Kidney epithelial cell (primary cell): Measurements from ENCODE around the gene ANKLE2. TPM values are rescaled to one million over a fixed set of nuclear protein-coding genes. Genes with fewer than 3 reads are reported as not detected.
"Not testable (repeated sequence)": the region's sequence is repeated elsewhere in the genome, so short reads cannot be mapped to it uniquely, and the experiment has no call there.

Experiments
- DNase-seq: peaks from one replicate; pipeline ENCODE4 v3.0.0-alpha.2; 2010; ENCODE audit warnings: low read depth
- H3K27me3 ChIP-seq: 2 replicates; pipeline ENCODE4 v1.6.0; 2011; ENCODE audit warnings: low read length; ENCODE audit not compliant: control insufficient read depth, insufficient read depth
- H3K36me3 ChIP-seq: 2 replicates; pipeline ENCODE4 v1.5.1; 2011; ENCODE audit warnings: low read length; ENCODE audit not compliant: control insufficient read depth, insufficient read depth
- H3K4me3 ChIP-seq: 2 replicates; pipeline ENCODE4 v1.5.1; 2011; ENCODE audit warnings: low read depth, mild to moderate bottlenecking, control low read depth, low read length
- CTCF ChIP-seq: IDR thresholded peaks from 2 replicates; pipeline ENCODE4 v1.5.1; 2011; ENCODE audit warnings: mild to moderate bottlenecking, moderate library complexity, low read length, control low read depth, inconsistent platforms; ENCODE audit not compliant: insufficient read depth, poor library complexity, severe bottlenecking
- total RNA-seq: library from RNA; depleted of rRNA; stranded (reverse); fragments of >200 nt; gene quantifications from 2 replicates; pipeline ENCODE4 v1.2.3, GENCODE V29; 2015

Gene ANKLE2
- total RNA-seq, 1 donor from 2014 or later: 115 TPM

- H3K36me3 ChIP-seq: peaks cover 3% of the 10 kb centered on the region
- no peak for TF ChIP-seq CTCF
- no peaks in the 10 kb centered on the region for H3K27me3 ChIP-seq
- no peak for DNase-seq
- no peak overlapping the region for H3K4me3 ChIP-seq
Observed at GRCh38 chr12:132783917-132784531, 22.4 kb upstream of the ANKLE2 start.

- DNase-seq: no peak
- Histone ChIP-seq H3K27me3 (no peaks in the 10 kb centered on the region), H3K36me3 (peaks cover 4% of the 10 kb centered on the region), H3K4me3 (no peak overlapping the region)
- TF ChIP-seq CTCF: no peak
Observed at GRCh38 chr12:132781938-132782337, 20.3 kb upstream of the ANKLE2 start.

GRCh38 chr12:132779781-132780353 lies 18.2 kb upstream of the ANKLE2 start:
- Histone ChIP-seq H3K36me3 (peaks cover 4% of the 10 kb centered on the region), H3K27me3 (no peaks in the 10 kb centered on the region), H3K4me3 (no peak overlapping the region)
- DNase-seq: no peak
- no peak for TF ChIP-seq CTCF

- Histone ChIP-seq H3K27me3 (no peaks in the 10 kb centered on the region), H3K4me3 (no peak overlapping the region), H3K36me3 (peaks cover 6% of the 10 kb centered on the region)
- no peak for TF ChIP-seq CTCF
- DNase-seq: no peak
Observed at GRCh38 chr12:132777614-132778013, 16.0 kb upstream of the ANKLE2 start.

GRCh38 chr12:132776816-132777568 lies 15.4 kb upstream of the ANKLE2 start:
- Histone ChIP-seq H3K4me3 (no peak overlapping the region), H3K27me3 (no peaks in the 10 kb centered on the region), H3K36me3 (peaks cover 6% of the 10 kb centered on the region)
- no peak for TF ChIP-seq CTCF
- DNase-seq: no peak

GRCh38 chr12:132776230-132776625 lies 14.6 kb upstream of the ANKLE2 start:
- not testable (repeated sequence) for H3K4me3 ChIP-seq, H3K27me3 ChIP-seq, DNase-seq, H3K36me3 ChIP-seq
